ENCODE data around the gene ECD. TPM values are rescaled to one million over a fixed set of nuclear protein-coding genes. Genes with fewer than 3 reads are reported as not detected.

ECD gene
- total and polyA plus RNA-seq, 2 of the 4 experiments (the other 2 are of a cell fraction) = 22.1 to 32.8 TPM

GRCh38 chr10:73094986-73095480, 72.8 kb downstream of the ECD start:
- in situ Hi-C loops (cut with MboI; ENCODE audit: low sequenced_read_pairs) = no loop called here

More at GRCh38 chr10:73094986-73095480, 72.8 kb downstream of the ECD start:
- Histone ChIP-seq H3K9me3 (ENCODE audit: control insufficient read depth, insufficient read depth, low read length) (no peaks in the 10 kb centered on the region), H2AK9ac (replicated peaks; ENCODE audit: low read depth, low read length, poor library complexity) (no peak overlapping the region), H3K27ac (ENCODE audit: insufficient read depth, low read length) (peak overlapping the region; percentile 91; the same call in 1 of the 2 replicates), H4K91ac (ENCODE audit: insufficient read depth, low read depth, low read length) (no peak overlapping the region), H3K79me1 (ENCODE audit: low read depth in 1 of 2, low read length in 2 of 2) (peaks cover 0 to 16% of the 10 kb centered on the region in 2 experiments; a peak in 2 of 4 replicates), H3K9me1 (ENCODE audit: insufficient read depth, low read length) (no peaks in the 10 kb centered on the region; the same call in 1 of the 2 replicates), H3K4ac (ENCODE audit: low read depth, low read length) (peak overlapping the region; percentile 24; the same call in 1 of the 2 replicates), H2BK15ac (ENCODE audit: low read depth, low read length) (no peak overlapping the region), H3K18ac (ENCODE audit: low read depth, low read length) (peak overlapping the region; percentile 46; the same call in 1 of the 2 replicates), H3K9ac (ENCODE audit: low read depth, low read length) (peak overlapping the region; percentile 91), H3K23ac (ENCODE audit: low read depth, low read length) (peak overlapping the region; percentile 62; the same call in 1 of the 2 replicates), H3K4me3 (ENCODE audit: insufficient read depth, low read depth, low read length) (peak overlapping the region; percentile 71), H3K56ac (ENCODE audit: extremely low read depth, insufficient read depth, low read length) (peak overlapping the region; percentile 98), H4K8ac (ENCODE audit: low read depth in 2 of 2, low read length in 2 of 2) (peak overlapping the region; percentile 70 to 90; a peak in 2 of 4 replicates), H2BK20ac (ENCODE audit: low read depth, low read length) (no peak overlapping the region), H3K27me3 (ENCODE audit: control insufficient read depth, insufficient read depth, low read length) (no peaks in the 10 kb centered on the region), H3K36me3 (ENCODE audit: control insufficient read depth, insufficient read depth, low read length) (peaks cover 2% of the 10 kb centered on the region), H3K4me1 (ENCODE audit: control insufficient read depth, insufficient read depth, low read length) (peaks cover 3% of the 10 kb centered on the region; the same call in 1 of the 2 replicates), H4K5ac (ENCODE audit: low read depth, low read length) (peak overlapping the region; percentile 32; the same call in 1 of the 2 replicates), H2AK5ac (ENCODE audit: low read depth, low read length) (no peak overlapping the region), H4K20me1 (ENCODE audit: insufficient read depth, low read length) (peaks cover 35% of the 10 kb centered on the region), H2BK5ac (ENCODE audit: low read depth, low read length, poor library complexity, severe bottlenecking) (peak overlapping the region; percentile 87), H3K4me2 (ENCODE audit: low read depth, low read length) (peak overlapping the region; percentile 92), H2BK120ac (ENCODE audit: low read depth, low read length) (no peak overlapping the region), H3K14ac (replicated peaks; ENCODE audit: low read depth, low read length) (peak overlapping the region; percentile 92; the same call in 1 of the 2 replicates), H2AFZ (replicated peaks; ENCODE audit: low read length, poor library complexity) (no peak overlapping the region)
- no peak for ATAC-seq (ENCODE audit: low read depth)
- ChIA-PET POLR2A (ENCODE audit: unreplicated experiment) (interaction anchor here (0.5 to 0.6 kb wide), 5 partner anchors 15 to 275 kb away, joined by 4 to 18 read pairs (median 5); no protein-coding TSS in a partner anchor), CTCF (interaction anchor here (0.6 to 1.4 kb wide), 3 partner anchors 9 to 1466 kb away, joined by 3 to 6 read pairs (median 4); no protein-coding TSS in a partner anchor)
- no TSS peak for BruUV-seq (replicated peaks)
- WGBS, 2 experiments (ENCODE audit: extremely low coverage in 2 of 2, insufficient read length in 1 of 2) = no CpG with 5 or more reads among the region's 5 CpGs
- TF ChIP-seq CHD1 (IDR thresholded peaks at IDR 0.05; ENCODE audit: low read depth, low read length) = no peak
- TF ChIP-seq CEBPB (IDR thresholded peaks at IDR 0.05; ENCODE audit: low read depth, low read length) = no peak
- no peak for TF ChIP-seq RCOR1 (IDR thresholded peaks at IDR 0.05; ENCODE audit: insufficient replicate concordance, low read length)
- dilution Hi-C loops (cut with HindIII; ENCODE audit: low sequenced_read_pairs, unreplicated experiment) (no loop called here), intact Hi-C loops (cut with micrococcal nuclease) (no loop called here)
- no peak for DNase-seq
